ENCODE measurements around the gene COL4A6. TPM values are rescaled to one million over a fixed set of nuclear protein-coding genes. Genes with fewer than 3 reads are reported as not detected.

COL4A6 gene
- total RNA-seq, 1 donor from 2014 or later, result 10.3 TPM

GRCh38 chrX:108117988-108118387 lies 320.2 kb downstream of the COL4A6 start:
- no peaks in the 10 kb centered on the region for H3K27me3 ChIP-seq
- no peak overlapping the region for H3K4me3 ChIP-seq
- H3K9me3 ChIP-seq, result no peaks in the 10 kb centered on the region
- intact Hi-C loops (cut with DNase I), result no loop called here
- H3K27ac ChIP-seq, result no peak overlapping the region
- no peak for DNase-seq (ENCODE audit: extremely low spot score in 2 of 2)
- H3K4me1 ChIP-seq, result no peaks in the 10 kb centered on the region
- TF ChIP-seq POLR2A (IDR thresholded peaks at IDR 0.05) (no peak), CTCF (IDR thresholded peaks at IDR 0.05) (no peak), POLR2AphosphoS5 (IDR thresholded peaks at IDR 0.05; ENCODE audit: insufficient read depth in 1 of 2, low read depth in 1 of 2) (no peak)
- H3K36me3 ChIP-seq, result no peaks in the 10 kb centered on the region

- no peaks in the 10 kb centered on the region for H3K36me3 ChIP-seq
- no peak for TF ChIP-seq POLR2A (IDR thresholded peaks at IDR 0.05)
- TF ChIP-seq CTCF (IDR thresholded peaks at IDR 0.05), result no peak
- TF ChIP-seq POLR2AphosphoS5 (IDR thresholded peaks at IDR 0.05; ENCODE audit: insufficient read depth in 1 of 2, low read depth in 1 of 2), result no peak
- H3K4me3 ChIP-seq, result no peak overlapping the region
- intact Hi-C loops (cut with DNase I), result no loop called here
- no peaks in the 10 kb centered on the region for H3K27me3 ChIP-seq
- H3K4me1 ChIP-seq, result no peaks in the 10 kb centered on the region
- no peaks in the 10 kb centered on the region for H3K9me3 ChIP-seq
- DNase-seq (ENCODE audit: extremely low spot score in 2 of 2), result no peak
- H3K27ac ChIP-seq, result no peak overlapping the region
Observed at GRCh38 chrX:108114541-108114940, 323.7 kb downstream of the COL4A6 start.

Other genes starting within 250 kb of the COL4A6 start
- 36.3 TPM for gene COL4A5, start 1.4 kb upstream of the COL4A6 start, total RNA-seq

Measured in vagina (tissue), 2 donors.